PC-9 (cell line): Measurements from ENCODE around the gene CROCC.

ENCODE experiments used
- EZH2 ChIP-seq: fragments of 200-600 bp; sonication (generic); IDR thresholded peaks from 2 replicates; pipeline ENCODE4 v1.8.0; 2017; ENCODE audit warnings: antibody characterized with exemption, low read depth
- TF ChIP-seq, protein P1 (sequence below): fragments of 200-600 bp; sonication (generic); conservative IDR thresholded peaks from 2 replicates; pipeline ENCODE4 v1.6.1; 2017; ENCODE audit warnings: mixed run types, antibody characterized with exemption, mild to moderate bottlenecking, moderate library complexity

DNA sequence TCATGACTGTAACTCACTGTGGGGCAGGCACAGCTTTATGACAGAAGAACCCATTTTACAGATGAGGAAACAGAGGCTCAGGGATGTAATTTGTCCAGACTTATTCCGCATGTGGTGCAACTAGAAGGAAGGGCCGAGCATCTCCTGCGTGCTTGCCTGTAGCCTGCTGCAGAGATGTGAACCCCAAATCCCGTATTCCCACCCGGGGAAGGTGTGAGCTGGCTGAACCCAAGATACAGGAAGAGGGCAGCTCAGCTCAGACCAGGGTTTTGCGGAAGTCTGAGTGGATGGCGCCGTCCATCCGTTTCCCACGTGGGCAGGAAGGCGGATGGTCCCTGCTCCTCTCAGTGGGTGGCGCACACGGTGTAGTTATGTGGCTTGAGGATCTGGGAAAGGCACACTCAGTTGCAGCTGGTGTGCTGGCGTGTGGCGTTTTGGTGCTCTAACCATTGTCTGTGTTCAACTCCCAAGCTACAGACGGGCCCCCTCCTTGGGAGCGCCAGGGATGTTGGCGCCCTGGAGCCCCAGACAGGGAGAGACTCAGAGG, 1.2 kb downstream of the CROCC start:
- TF ChIP-seq, protein P1, sequence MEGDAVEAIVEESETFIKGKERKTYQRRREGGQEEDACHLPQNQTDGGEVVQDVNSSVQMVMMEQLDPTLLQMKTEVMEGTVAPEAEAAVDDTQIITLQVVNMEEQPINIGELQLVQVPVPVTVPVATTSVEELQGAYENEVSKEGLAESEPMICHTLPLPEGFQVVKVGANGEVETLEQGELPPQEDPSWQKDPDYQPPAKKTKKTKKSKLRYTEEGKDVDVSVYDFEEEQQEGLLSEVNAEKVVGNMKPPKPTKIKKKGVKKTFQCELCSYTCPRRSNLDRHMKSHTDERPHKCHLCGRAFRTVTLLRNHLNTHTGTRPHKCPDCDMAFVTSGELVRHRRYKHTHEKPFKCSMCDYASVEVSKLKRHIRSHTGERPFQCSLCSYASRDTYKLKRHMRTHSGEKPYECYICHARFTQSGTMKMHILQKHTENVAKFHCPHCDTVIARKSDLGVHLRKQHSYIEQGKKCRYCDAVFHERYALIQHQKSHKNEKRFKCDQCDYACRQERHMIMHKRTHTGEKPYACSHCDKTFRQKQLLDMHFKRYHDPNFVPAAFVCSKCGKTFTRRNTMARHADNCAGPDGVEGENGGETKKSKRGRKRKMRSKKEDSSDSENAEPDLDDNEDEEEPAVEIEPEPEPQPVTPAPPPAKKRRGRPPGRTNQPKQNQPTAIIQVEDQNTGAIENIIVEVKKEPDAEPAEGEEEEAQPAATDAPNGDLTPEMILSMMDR: no peak
- TF ChIP-seq EZH2: no peak
